ENCODE data around the gene ANKRD23.
A peak's percentile ranks its signal among the peaks of the same experiment; 100 is the strongest.

The ANKRD23 gene

GRCh38 chr2:96877631-96878092 is 33.8 kb upstream of the ANKRD23 start:
- Histone ChIP-seq H3K27me3 (ENCODE audit: control insufficient read depth in 5 of 5, insufficient read depth in 4 of 5, low read length in 5 of 5) (peaks cover 0 to 7% (median 3%) of the 10 kb centered on the region in 5 donors), H3K9ac (ENCODE audit: low read length in 5 of 5) (no peak overlapping the region), H3K9me3 (ENCODE audit: control insufficient read depth in 5 of 5, low read length in 5 of 5) (no peaks in the 10 kb centered on the region), H3K4me3 (ENCODE audit: low read depth in 1 of 5, low read length in 5 of 5) (no peak overlapping the region), H3K4me1 (ENCODE audit: control insufficient read depth in 5 of 5, insufficient read depth in 5 of 5, low read length in 5 of 5) (peaks cover 3 to 34% (median 23%) of the 10 kb centered on the region in 5 donors), H3K36me3 (ENCODE audit: control insufficient read depth in 5 of 5, insufficient read depth in 5 of 5, low read length in 5 of 5) (no peaks in the 10 kb centered on the region), H3K27ac (ENCODE audit: low read depth, low read length) (no peak overlapping the region)

- Histone ChIP-seq H3K9me3 (ENCODE audit: control insufficient read depth in 5 of 5, low read length in 5 of 5) (no peaks in the 10 kb centered on the region), H3K4me1 (ENCODE audit: control insufficient read depth in 5 of 5, insufficient read depth in 5 of 5, low read length in 5 of 5) (peaks cover 3 to 35% (median 23%) of the 10 kb centered on the region in 5 donors), H3K9ac (ENCODE audit: low read length in 5 of 5) (no peak overlapping the region), H3K4me3 (ENCODE audit: low read depth in 1 of 5, low read length in 5 of 5) (no peak overlapping the region), H3K27me3 (ENCODE audit: control insufficient read depth in 5 of 5, insufficient read depth in 4 of 5, low read length in 5 of 5) (peaks cover 0 to 7% (median 0%) of the 10 kb centered on the region in 5 donors), H3K27ac (ENCODE audit: low read depth, low read length) (no peak overlapping the region), H3K36me3 (ENCODE audit: control insufficient read depth in 5 of 5, insufficient read depth in 5 of 5, low read length in 5 of 5) (no peaks in the 10 kb centered on the region)
Observed at GRCh38 chr2:96877042-96877451, 33.2 kb upstream of the ANKRD23 start.

- Histone ChIP-seq H3K27me3 (ENCODE audit: control insufficient read depth in 5 of 5, insufficient read depth in 4 of 5, low read length in 5 of 5) (peaks cover 0 to 7% (median 0%) of the 10 kb centered on the region in 5 donors), H3K9me3 (ENCODE audit: control insufficient read depth in 5 of 5, low read length in 5 of 5) (no peaks in the 10 kb centered on the region), H3K4me3 (ENCODE audit: low read depth in 1 of 5, low read length in 5 of 5) (no peak overlapping the region), H3K4me1 (ENCODE audit: control insufficient read depth in 5 of 5, insufficient read depth in 5 of 5, low read length in 5 of 5) (peaks cover 3 to 32% (median 23%) of the 10 kb centered on the region in 5 donors), H3K9ac (ENCODE audit: low read length in 5 of 5) (no peak overlapping the region), H3K36me3 (ENCODE audit: control insufficient read depth in 5 of 5, insufficient read depth in 5 of 5, low read length in 5 of 5) (no peaks in the 10 kb centered on the region), H3K27ac (ENCODE audit: low read depth, low read length) (no peak overlapping the region)
Observed at GRCh38 chr2:96876269-96877041, 32.6 kb upstream of the ANKRD23 start.

GRCh38 chr2:96875498-96876268 is 31.9 kb upstream of the ANKRD23 start:
- Histone ChIP-seq H3K9me3 (ENCODE audit: control insufficient read depth in 5 of 5, low read length in 5 of 5) (no peaks in the 10 kb centered on the region), H3K27ac (ENCODE audit: low read depth, low read length) (no peak overlapping the region), H3K9ac (ENCODE audit: low read length in 5 of 5) (no peak overlapping the region), H3K4me1 (ENCODE audit: control insufficient read depth in 5 of 5, insufficient read depth in 5 of 5, low read length in 5 of 5) (peaks cover 3 to 33% (median 27%) of the 10 kb centered on the region in 5 donors), H3K36me3 (ENCODE audit: control insufficient read depth in 5 of 5, insufficient read depth in 5 of 5, low read length in 5 of 5) (no peaks in the 10 kb centered on the region), H3K27me3 (ENCODE audit: control insufficient read depth in 5 of 5, insufficient read depth in 4 of 5, low read length in 5 of 5) (peaks cover 0 to 7% (median 0%) of the 10 kb centered on the region in 5 donors), H3K4me3 (ENCODE audit: low read depth in 1 of 5, low read length in 5 of 5) (no peak overlapping the region)

- Histone ChIP-seq H3K27ac (ENCODE audit: low read depth, low read length) (peak overlapping the region; percentile 76), H3K9me3 (ENCODE audit: control insufficient read depth in 5 of 5, low read length in 5 of 5) (no peaks in the 10 kb centered on the region), H3K27me3 (ENCODE audit: control insufficient read depth in 5 of 5, insufficient read depth in 4 of 5, low read length in 5 of 5) (peaks cover 0 to 7% (median 0%) of the 10 kb centered on the region in 5 donors), H3K9ac (ENCODE audit: low read length in 5 of 5) (no peak overlapping the region), H3K4me3 (ENCODE audit: low read depth in 1 of 5, low read length in 5 of 5) (peak overlapping the region in 1 of 5 donors; percentile 13), H3K36me3 (ENCODE audit: control insufficient read depth in 5 of 5, insufficient read depth in 5 of 5, low read length in 5 of 5) (no peaks in the 10 kb centered on the region), H3K4me1 (ENCODE audit: control insufficient read depth in 5 of 5, insufficient read depth in 5 of 5, low read length in 5 of 5) (peaks cover 3 to 44% (median 31%) of the 10 kb centered on the region in 5 donors)
Observed at GRCh38 chr2:96874198-96874831, 30.5 kb upstream of the ANKRD23 start.

GRCh38 chr2:96873651-96874096 is 29.9 kb upstream of the ANKRD23 start:
- Histone ChIP-seq H3K27me3 (ENCODE audit: control insufficient read depth in 5 of 5, insufficient read depth in 4 of 5, low read length in 5 of 5) (peaks cover 0 to 6% (median 0%) of the 10 kb centered on the region in 5 donors), H3K9ac (ENCODE audit: low read length in 5 of 5) (no peak overlapping the region), H3K4me3 (ENCODE audit: low read depth in 1 of 5, low read length in 5 of 5) (peak overlapping the region in 1 of 5 donors; percentile 13), H3K9me3 (ENCODE audit: control insufficient read depth in 5 of 5, low read length in 5 of 5) (no peaks in the 10 kb centered on the region), H3K4me1 (ENCODE audit: control insufficient read depth in 5 of 5, insufficient read depth in 5 of 5, low read length in 5 of 5) (peaks cover 3 to 47% (median 31%) of the 10 kb centered on the region in 5 donors), H3K27ac (ENCODE audit: low read depth, low read length) (peak overlapping the region; percentile 76), H3K36me3 (ENCODE audit: control insufficient read depth in 5 of 5, insufficient read depth in 5 of 5, low read length in 5 of 5) (no peaks in the 10 kb centered on the region)

- no peak overlapping the region for H3K4me3 ChIP-seq (ENCODE audit: low read depth in 1 of 5, low read length in 5 of 5)
- H3K9me3 ChIP-seq (ENCODE audit: control insufficient read depth in 5 of 5, low read length in 5 of 5), result no peaks in the 10 kb centered on the region
- H3K27me3 ChIP-seq (ENCODE audit: control insufficient read depth in 5 of 5, insufficient read depth in 4 of 5, low read length in 5 of 5), result no peaks in the 10 kb centered on the region
- H3K27ac ChIP-seq (ENCODE audit: low read depth, low read length), result peak overlapping the region; percentile 76
- no peaks in the 10 kb centered on the region for H3K36me3 ChIP-seq (ENCODE audit: control insufficient read depth in 5 of 5, insufficient read depth in 5 of 5, low read length in 5 of 5)
- H3K4me1 ChIP-seq (ENCODE audit: control insufficient read depth in 5 of 5, insufficient read depth in 5 of 5, low read length in 5 of 5), result peaks cover 3 to 55% (median 38%) of the 10 kb centered on the region in 5 donors
- no peak overlapping the region for H3K9ac ChIP-seq (ENCODE audit: low read length in 5 of 5)
Observed at GRCh38 chr2:96872591-96873349, 28.9 kb upstream of the ANKRD23 start.

- Histone ChIP-seq H3K9ac (ENCODE audit: low read length in 5 of 5) (peak overlapping the region in 3 of 5 donors; percentile 24 to 73 (median 73)), H3K4me1 (ENCODE audit: control insufficient read depth in 5 of 5, insufficient read depth in 5 of 5, low read length in 5 of 5) (peaks cover 10 to 75% (median 58%) of the 10 kb centered on the region in 5 donors), H3K27me3 (ENCODE audit: control insufficient read depth in 5 of 5, insufficient read depth in 4 of 5, low read length in 5 of 5) (no peaks in the 10 kb centered on the region), H3K36me3 (ENCODE audit: control insufficient read depth in 5 of 5, insufficient read depth in 5 of 5, low read length in 5 of 5) (peaks cover 0 to 13% (median 7%) of the 10 kb centered on the region in 5 donors), H3K4me3 (ENCODE audit: low read depth in 1 of 5, low read length in 5 of 5) (peak overlapping the region; percentile 62 to 80 (median 69)), H3K9me3 (ENCODE audit: control insufficient read depth in 5 of 5, low read length in 5 of 5) (no peaks in the 10 kb centered on the region), H3K27ac (ENCODE audit: low read depth, low read length) (peak overlapping the region; percentile 49)
Observed at GRCh38 chr2:96870626-96871255, 26.9 kb upstream of the ANKRD23 start.
